GM13977 (cell line): ENCODE data around the gene MAGIX.

Experiments
- DNase-seq: peaks from one replicate; pipeline ENCODE4 v3.0.0; 2012; ENCODE audit warnings: low spot score
- CTCF ChIP-seq: IDR thresholded peaks from 2 replicates; pipeline ENCODE4 v1.5.1; 2012; ENCODE audit warnings: mild to moderate bottlenecking, control low read depth; ENCODE audit not compliant: insufficient read depth; ENCODE audit errors: extremely low read depth, missing control alignments
- in situ Hi-C: fragments of 300-500 bp; cut with MboI; formaldehyde crosslinking; loops from one replicate; pipeline ENCODE4 v1.12.0; 2022; ENCODE audit warnings: low sequenced_read_pairs, low pct_unique_long_range_greater_than_20kb, mixed read lengths, inconsistent platforms; ENCODE audit not compliant: unreplicated experiment

Gene MAGIX

GRCh38 chrX:49183701-49184281, 21.2 kb downstream of the MAGIX start:
- TF ChIP-seq CTCF, result no peak
- no peak for DNase-seq
- in situ Hi-C loops, result no loop called here

GRCh38 chrX:49184294-49185281, 22.0 kb downstream of the MAGIX start:
- TF ChIP-seq CTCF, result no peak
- in situ Hi-C loops, result no loop called here
- no peak for DNase-seq

- TF ChIP-seq CTCF, result peak; percentile 58
- peak; percentile 84 for DNase-seq
- in situ Hi-C loops, result no loop called here
Measured at GRCh38 chrX:49186125-49187027, 23.8 kb downstream of the MAGIX start, which contains the start of gene PRICKLE3. PRICKLE3 (minus strand) TSS chrX:49186373; CDS start chrX:49186297, 76 bp downstream.

- in situ Hi-C loops, result no loop called here
- no peak for DNase-seq
- no peak for TF ChIP-seq CTCF
Measured at GRCh38 chrX:49187028-49187394, 24.5 kb downstream of the MAGIX start.

- TF ChIP-seq CTCF, result no peak
- in situ Hi-C loops, result no loop called here
- no peak for DNase-seq
Measured at GRCh38 chrX:49187526-49187925, 25.0 kb downstream of the MAGIX start.

GRCh38 chrX:49188468-49189076, 26.0 kb downstream of the MAGIX start:
- no peak for DNase-seq
- no peak for TF ChIP-seq CTCF
- in situ Hi-C loops, result no loop called here
